K562 (cell line): ENCODE data around the gene ANKS1A. TPM values are rescaled to one million over a fixed set of nuclear protein-coding genes. Genes with fewer than 3 reads are reported as not detected.

Source experiments
- BACH1 ChIP-seq: fragments of 200-800 bp; sonication (Bioruptor generic); IDR thresholded peaks from 2 replicates; pipeline ENCODE4 v1.6.1; 2016; ENCODE audit warnings: missing genetic modification characterization, missing compliant biosample characterization
- CREM ChIP-seq: IDR thresholded peaks from 2 replicates; pipeline ENCODE4 v1.6.1; 2014; ENCODE audit warnings: antibody characterized with exemption, low read depth
- FOXP4 ChIP-seq: sonication (generic); formaldehyde crosslinking; IDR thresholded peaks from 2 replicates; pipeline ENCODE4 v1.8.0; 2022; ENCODE audit warnings: mild to moderate bottlenecking, missing genetic modification reagents, borderline replicate concordance
- HDAC2 ChIP-seq: fragments of 450-650 bp; IDR thresholded peaks from 2 replicates; pipeline ENCODE4 v1.6.1; 2016; ENCODE audit warnings: mild to moderate bottlenecking
- JUND ChIP-seq, 2 experiments: IDR thresholded peaks; 2 replicates in 1 of 2; 3 replicates in 1 of 2; pipeline ENCODE4 v1.6.1; 2011; ENCODE audit warnings: borderline replicate concordance in 2 of 2, low read depth in 2 of 2, low read length in 2 of 2, improper control_type of control experiment in 1 of 2, missing biosample characterization in 1 of 2, missing genetic modification characterization in 1 of 2, missing genetic modification reagents in 1 of 2
- NCOA4 ChIP-seq: fragments of 450-650 bp; IDR thresholded peaks from 2 replicates; pipeline ENCODE4 v1.6.1; 2018; ENCODE audit warnings: mild to moderate bottlenecking; ENCODE audit not compliant: partially characterized antibody
- RFX5 ChIP-seq: IDR thresholded peaks from 2 replicates; pipeline ENCODE4 v1.6.1; 2011; ENCODE audit warnings: low read depth, mild to moderate bottlenecking, improper control_type of control experiment, low read length
- RUNX1 ChIP-seq: sonication (generic); IDR thresholded peaks from 2 replicates; pipeline ENCODE4 v1.6.1; 2016; ENCODE audit warnings: antibody characterized with exemption, low read depth
- SLC30A9 ChIP-seq: fragments of 250-450 bp; sonication (Bioruptor Pico); IDR thresholded peaks from 2 replicates; pipeline ENCODE4 v1.8.0; 2022; ENCODE audit warnings: mild to moderate bottlenecking, moderate library complexity
- SMC3 ChIP-seq: conservative IDR thresholded peaks from 2 replicates; pipeline ENCODE4 v1.6.1; 2011; ENCODE audit warnings: low read depth, low read length, improper control_type of control experiment; ENCODE audit not compliant: insufficient read depth
- SRSF7 ChIP-seq: fragments of 200-400 bp; formaldehyde crosslinking; optimal IDR thresholded peaks from 2 replicates; pipeline ENCODE3; 2017; ENCODE audit warnings: mild to moderate bottlenecking, low read depth, low read length
- TRIM24 ChIP-seq, 2 experiments: fragments of 450-650 bp; IDR thresholded peaks; 2 replicates each; pipeline ENCODE4 v1.6.1; 2016
- XRCC4 ChIP-seq: IDR thresholded peaks from one replicate; pipeline ENCODE4 v1.6.1; 2011; ENCODE audit not compliant: insufficient read depth, insufficient read length; ENCODE audit errors: extremely low read depth
- ZBTB11 ChIP-seq, 3 experiments: fragments of 200-800 bp in 1 of 3; fragments of 250-450 bp in 1 of 3; fragments of 450-650 bp in 1 of 3; sonication (Bioruptor Pico) in 1 of 3; sonication (Bioruptor generic) in 1 of 3; formaldehyde crosslinking in 1 of 3; IDR thresholded peaks; 2 replicates each; pipeline versions ENCODE4 v1.6.1 to v1.8.0; 2016 to 2022; ENCODE audit warnings: mild to moderate bottlenecking in 2 of 3, missing genetic modification characterization in 2 of 3, missing compliant biosample characterization in 1 of 3, moderate library complexity in 1 of 3
- ZNF253 ChIP-seq: fragments of 250-450 bp; sonication (Bioruptor Pico); conservative IDR thresholded peaks from 2 replicates; pipeline ENCODE4 v1.6.1; 2021; ENCODE audit warnings: mild to moderate bottlenecking
- ZNF316 ChIP-seq: fragments of 450-650 bp; IDR thresholded peaks from 2 replicates; pipeline ENCODE4 v1.6.1; 2016
- polyA plus RNA-seq, 8 experiments: library from polyadenylated mRNA; depleted of rRNA in 4 of 8; stranded (reverse) in 5 of 8; unstranded in 3 of 8; fragments of >200 nt; fragmentation: Nextera tagmentation in 2 of 8; fragmentation: Illumina TruSeq in 1 of 8; extraction: Ambion mirVana in 2 of 8; extraction: Trizol in 1 of 8; gene quantifications; 2 replicates each; pipeline versions ENCODE4 v1.2.1 to v1.2.3, GENCODE V29; 2011 to 2014; ENCODE audit warnings: inconsistent platforms in 1 of 8, missing spikeins in 1 of 8
- total RNA-seq, 7 experiments: library from RNA; depleted of rRNA in 6 of 7; stranded (reverse); fragments of >200 nt in 6 of 7; fragmentation: Illumina TruSeq in 2 of 7; extraction: Trizol in 2 of 7; gene quantifications; 2 replicates each; pipeline versions ENCODE4 v1.2.1 to v1.2.3, GENCODE V29; 2011 to 2021; ENCODE audit warnings: low replicate concordance in 1 of 7
- TF ChIP-seq, protein P1 (sequence below), 2 experiments: fragments of 150-350 bp in 1 of 2; IDR thresholded peaks; 2 replicates each; pipeline ENCODE4 v1.6.1; 2012 to 2016; ENCODE audit warnings: low read depth in 2 of 2, low read length in 2 of 2, mild to moderate bottlenecking in 1 of 2, moderate library complexity in 1 of 2
- TF ChIP-seq, protein P2 (sequence below): fragments of 250-450 bp; sonication (Bioruptor Pico); IDR thresholded peaks from 2 replicates; pipeline ENCODE4 v1.5.0; 2021

Gene ANKS1A
- total and polyA plus RNA-seq, 9 of the 15 experiments (the other 6 are each of a cell fraction or from before 2014, with no cell fraction given), result 1.1 to 13.8 (median 5.3) TPM

- TF ChIP-seq, protein P1, sequence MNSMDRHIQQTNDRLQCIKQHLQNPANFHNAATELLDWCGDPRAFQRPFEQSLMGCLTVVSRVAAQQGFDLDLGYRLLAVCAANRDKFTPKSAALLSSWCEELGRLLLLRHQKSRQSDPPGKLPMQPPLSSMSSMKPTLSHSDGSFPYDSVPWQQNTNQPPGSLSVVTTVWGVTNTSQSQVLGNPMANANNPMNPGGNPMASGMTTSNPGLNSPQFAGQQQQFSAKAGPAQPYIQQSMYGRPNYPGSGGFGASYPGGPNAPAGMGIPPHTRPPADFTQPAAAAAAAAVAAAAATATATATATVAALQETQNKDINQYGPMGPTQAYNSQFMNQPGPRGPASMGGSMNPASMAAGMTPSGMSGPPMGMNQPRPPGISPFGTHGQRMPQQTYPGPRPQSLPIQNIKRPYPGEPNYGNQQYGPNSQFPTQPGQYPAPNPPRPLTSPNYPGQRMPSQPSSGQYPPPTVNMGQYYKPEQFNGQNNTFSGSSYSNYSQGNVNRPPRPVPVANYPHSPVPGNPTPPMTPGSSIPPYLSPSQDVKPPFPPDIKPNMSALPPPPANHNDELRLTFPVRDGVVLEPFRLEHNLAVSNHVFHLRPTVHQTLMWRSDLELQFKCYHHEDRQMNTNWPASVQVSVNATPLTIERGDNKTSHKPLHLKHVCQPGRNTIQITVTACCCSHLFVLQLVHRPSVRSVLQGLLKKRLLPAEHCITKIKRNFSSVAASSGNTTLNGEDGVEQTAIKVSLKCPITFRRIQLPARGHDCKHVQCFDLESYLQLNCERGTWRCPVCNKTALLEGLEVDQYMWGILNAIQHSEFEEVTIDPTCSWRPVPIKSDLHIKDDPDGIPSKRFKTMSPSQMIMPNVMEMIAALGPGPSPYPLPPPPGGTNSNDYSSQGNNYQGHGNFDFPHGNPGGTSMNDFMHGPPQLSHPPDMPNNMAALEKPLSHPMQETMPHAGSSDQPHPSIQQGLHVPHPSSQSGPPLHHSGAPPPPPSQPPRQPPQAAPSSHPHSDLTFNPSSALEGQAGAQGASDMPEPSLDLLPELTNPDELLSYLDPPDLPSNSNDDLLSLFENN (IDR thresholded peaks at IDR 0.05; ENCODE audit: low read depth in 2 of 2, low read length in 2 of 2), result no peak
- TF ChIP-seq CREM (no peak), TRIM24 (IDR thresholded peaks at IDR 0.05) (no peak), SRSF7 (no peak), RFX5 (no peak), SMC3 (peak; percentile 72), SLC30A9 (no peak), NCOA4 (no peak), BACH1 (tag) (no peak), ZNF253 (CRISPR knock-in tag) (no peak), ZBTB11 (CRISPR knock-in tag; IDR thresholded peaks at IDR 0.05) (no peak), HDAC2 (0 out of 2 replicates have a peak, but pooled peaks have one; percentile 55), XRCC4 (no peak), RUNX1 (no peak), FOXP4 (no peak), JUND (IDR thresholded peaks at IDR 0.05; ENCODE audit: borderline replicate concordance, low read depth, low read length) (no peak), JUND (tag; IDR thresholded peaks at IDR 0.05; ENCODE audit: borderline replicate concordance, low read depth, low read length) (no peak), ZNF316 (no peak)
- TF ChIP-seq, protein P2, sequence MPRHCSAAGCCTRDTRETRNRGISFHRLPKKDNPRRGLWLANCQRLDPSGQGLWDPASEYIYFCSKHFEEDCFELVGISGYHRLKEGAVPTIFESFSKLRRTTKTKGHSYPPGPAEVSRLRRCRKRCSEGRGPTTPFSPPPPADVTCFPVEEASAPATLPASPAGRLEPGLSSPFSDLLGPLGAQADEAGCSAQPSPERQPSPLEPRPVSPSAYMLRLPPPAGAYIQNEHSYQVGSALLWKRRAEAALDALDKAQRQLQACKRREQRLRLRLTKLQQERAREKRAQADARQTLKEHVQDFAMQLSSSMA, result no peak
Observed at GRCh38 chr6:34986845-34987246, 97.8 kb downstream of the ANKS1A start (continued).
